ENCODE results near the gene YBX2. TPM values are rescaled to one million over a fixed set of nuclear protein-coding genes. Genes with fewer than 3 reads are reported as not detected.

YBX2 gene
- total RNA-seq, 1 donor from 2014 or later, result not detected

Other genes starting within 250 kb of the YBX2 start
- gene CLEC10A, start 214.4 kb downstream of the YBX2 start, total RNA-seq, result not detected in 2 replicates
- not detected in 2 replicates for gene ASGR2, start 179.8 kb downstream of the YBX2 start, total RNA-seq
- gene ASGR1, start 115.3 kb downstream of the YBX2 start, total RNA-seq, result 0.26 and 0.43 TPM in 2 replicates
- 38.6 and 51.8 TPM in 2 replicates for gene DLG4, start 74.8 kb downstream of the YBX2 start, total RNA-seq
- gene ACADVL, start 74.7 kb downstream of the YBX2 start, total RNA-seq, result 253 and 331 TPM in 2 replicates
- gene DVL2, start 60.1 kb downstream of the YBX2 start, total RNA-seq, result 57.9 and 79.4 TPM in 2 replicates
- 36.2 and 41.9 TPM in 2 replicates for gene PHF23, start 55.2 kb downstream of the YBX2 start, total RNA-seq
- 152 and 153 TPM in 2 replicates for gene GABARAP, start 52.2 kb downstream of the YBX2 start, total RNA-seq
- gene CTDNEP1, start 42.9 kb downstream of the YBX2 start, total RNA-seq, result 71.7 and 85.0 TPM in 2 replicates
- 23.6 and 23.8 TPM in 2 replicates for gene ELP5, start 42.4 kb downstream of the YBX2 start, total RNA-seq
- 0.33 and 0.65 TPM in 2 replicates for gene CLDN7, start 32.2 kb downstream of the YBX2 start, total RNA-seq
- 0.10 and 0.13 TPM in 2 replicates for gene SLC2A4, start 12.9 kb downstream of the YBX2 start, total RNA-seq
- gene EIF5A, start 13.0 kb upstream of the YBX2 start, total RNA-seq, result 351 and 391 TPM in 2 replicates
- gene GPS2, start 20.7 kb upstream of the YBX2 start, total RNA-seq, result 20.3 and 20.4 TPM in 2 replicates
- 21.6 and 31.2 TPM in 2 replicates for gene NEURL4, start 34.7 kb upstream of the YBX2 start, total RNA-seq
- gene ACAP1, start 41.9 kb upstream of the YBX2 start, total RNA-seq, result 0.33 and 0.99 TPM in 2 replicates
- gene KCTD11, start 57.5 kb upstream of the YBX2 start, total RNA-seq, result 13.4 and 14.2 TPM in 2 replicates
- not detected in 2 replicates for gene TMEM95, start 60.5 kb upstream of the YBX2 start, total RNA-seq
- 0.20 and 0.26 TPM in 2 replicates for gene TNK1, start 86.5 kb upstream of the YBX2 start, total RNA-seq
- gene PLSCR3, start 99.9 kb upstream of the YBX2 start, total RNA-seq, result 52.9 and 58.3 TPM in 2 replicates
- gene TMEM256, start 109.5 kb upstream of the YBX2 start, total RNA-seq, result 57.9 and 74.2 TPM in 2 replicates
- gene NLGN2, start 113.2 kb upstream of the YBX2 start, total RNA-seq, result 23.7 and 28.4 TPM in 2 replicates
- not detected in 2 replicates for gene SPEM1, start 125.7 kb upstream of the YBX2 start, total RNA-seq
- not detected in 2 replicates for gene SPEM2, start 131.0 kb upstream of the YBX2 start, total RNA-seq
- not detected in 2 replicates for gene SPEM3, start 134.2 kb upstream of the YBX2 start, total RNA-seq
- gene TMEM102, start 140.8 kb upstream of the YBX2 start, total RNA-seq, result 2.5 and 3.2 TPM in 2 replicates
- gene FGF11, start 144.9 kb upstream of the YBX2 start, total RNA-seq, result 12.9 and 16.7 TPM in 2 replicates
- 5.2 and 6.7 TPM in 2 replicates for gene CHRNB1, start 150.4 kb upstream of the YBX2 start, total RNA-seq
- 39.2 and 45.6 TPM in 2 replicates for gene ZBTB4, start 185.0 kb upstream of the YBX2 start, total RNA-seq
- not detected in 2 replicates for gene SLC35G6, start 186.8 kb upstream of the YBX2 start, total RNA-seq
- 117 and 118 TPM in 2 replicates for gene POLR2A, start 189.7 kb upstream of the YBX2 start, total RNA-seq

Data from smooth muscle cell of the pulmonary artery (primary cell).